Measurements from ENCODE around the gene RNF227.

The RNF227 gene

GRCh38 chr17:7929158-7930023 lies 13.3 kb upstream of the RNF227 start, which contains the start of gene KCNAB3:
TSS of gene KCNAB3 (minus strand) at chr17:7929856. CDS start at chr17:7929435, 421 bp downstream.
- no peak for DNase-seq

GRCh38 chr17:7927596-7927995 lies 11.5 kb upstream of the RNF227 start:
- no peak for DNase-seq

GRCh38 chr17:7922845-7923628 lies 6.9 kb upstream of the RNF227 start:
- DNase-seq, result no peak

- DNase-seq, result no peak
Observed at GRCh38 chr17:7922269-7922844, 6.3 kb upstream of the RNF227 start.

GRCh38 chr17:7916808-7917207 lies 719 bp upstream of the RNF227 start:
- DNase-seq, result no peak

GRCh38 chr17:7916385-7916682 lies 245 bp upstream of the RNF227 start:
- DNase-seq, result no peak

- DNase-seq, result no peak
Observed at GRCh38 chr17:7915179-7915610, 894 bp downstream of the RNF227 start.

GRCh38 chr17:7912927-7913524 lies 3.1 kb downstream of the RNF227 start:
- DNase-seq, result no peak

GRCh38 chr17:7911116-7911515 lies 5.0 kb downstream of the RNF227 start:
- no peak for DNase-seq

- DNase-seq, result no peak
Observed at GRCh38 chr17:7910711-7911110, 5.4 kb downstream of the RNF227 start.

GRCh38 chr17:7910281-7910680 lies 5.8 kb downstream of the RNF227 start:
- DNase-seq, result no peak

GRCh38 chr17:7909089-7909488 lies 7.0 kb downstream of the RNF227 start:
- DNase-seq, result no peak

GRCh38 chr17:7903154-7904103 lies 12.7 kb downstream of the RNF227 start:
- DNase-seq, result no peak

- DNase-seq, result no peak
Observed at GRCh38 chr17:7897773-7898172, 18.3 kb downstream of the RNF227 start.

- no peak for DNase-seq
Observed at GRCh38 chr17:7897090-7897489, 19.0 kb downstream of the RNF227 start.

- DNase-seq, result no peak
Observed at GRCh38 chr17:7894866-7895265, 21.2 kb downstream of the RNF227 start.

- DNase-seq, result no peak
Observed at GRCh38 chr17:7894226-7894625, 21.9 kb downstream of the RNF227 start.

GRCh38 chr17:7893187-7893880 lies 22.8 kb downstream of the RNF227 start:
- DNase-seq, result no peak

- no peak for DNase-seq
Observed at GRCh38 chr17:7889166-7889955, 26.7 kb downstream of the RNF227 start.

- DNase-seq, result no peak
Observed at GRCh38 chr17:7888184-7888920, 27.7 kb downstream of the RNF227 start, which contains the start of gene CHD3. TSS of gene CHD3 (plus strand) at chr17:7888789. CDS start at chr17:7889001, 212 bp downstream.
